Stomach (tissue), 9 donors: ENCODE data around the gene PDSS2. TPM values are rescaled to one million over a fixed set of nuclear protein-coding genes. Genes with fewer than 3 reads are reported as not detected.
"Not testable (repeated sequence)": the region's sequence is repeated elsewhere in the genome, so short reads cannot be mapped to it uniquely, and the experiment has no call there.

Experiments used
- DNase-seq, 2 donors: peaks; one replicate each; pipeline versions ENCODE4 v3.0.0 to v3.0.0-alpha.2; 2013 to 2019
- H3K27ac ChIP-seq, 5 donors: fragments of 200-600 bp in 4 of 5; sonication (generic) in 4 of 5; one replicate each; pipeline ENCODE4 v1.5.1; 2013 to 2019; ENCODE audit warnings: mild to moderate bottlenecking in 1 of 5, moderate library complexity in 1 of 5
- H3K27me3 ChIP-seq, 3 donors: fragments of 200-600 bp; sonication (generic); one replicate each; pipeline ENCODE4 v1.5.1; 2017 to 2019; ENCODE audit warnings: mixed run types in 1 of 3
- H3K36me3 ChIP-seq, 4 donors: fragments of 200-600 bp; sonication (generic); 1 replicate in 3 of 4; 2 replicates in 1 of 4; pipeline ENCODE4 v1.5.1; 2016 to 2019
- H3K4me1 ChIP-seq, 4 donors: fragments of 200-600 bp; sonication (generic); one replicate each; pipeline ENCODE4 v1.5.1; 2016 to 2019
- H3K4me3 ChIP-seq, 4 donors: fragments of 200-600 bp; sonication (generic) in 3 of 4; one replicate each; pipeline ENCODE4 v1.5.1; 2016 to 2019; ENCODE audit warnings: mild to moderate bottlenecking in 1 of 4
- H3K9me3 ChIP-seq, 4 donors: fragments of 200-600 bp; sonication (generic); one replicate each; pipeline ENCODE4 v1.5.1; 2016 to 2019
- EP300 ChIP-seq: sonication (generic); formaldehyde crosslinking; IDR thresholded peaks from one replicate; pipeline ENCODE4 v1.6.1; 2017; ENCODE audit warnings: antibody characterized with exemption
- POLR2A ChIP-seq, 4 donors: fragments of 450-650 bp; IDR thresholded peaks; one replicate each; pipeline ENCODE4 v1.6.1; 2016; ENCODE audit warnings: antibody characterized with exemption in 4 of 4, control low read depth in 2 of 4, mild to moderate bottlenecking in 1 of 4, moderate library complexity in 1 of 4
- POLR2AphosphoS5 ChIP-seq, 3 donors: sonication (generic); formaldehyde crosslinking; IDR thresholded peaks; one replicate each; pipeline ENCODE4 v1.6.1; 2016; ENCODE audit warnings: antibody characterized with exemption in 3 of 3
- WGBS, 5 donors: extraction: QIAGEN DNeasy Blood & Tissue Kit in 3 of 5; methylation state at CpG; one replicate each; pipeline versions ENCODE4 v1.1.5 to v1.1.7; 2013 to 2018; 5-methylcytosine and 5-hydroxymethylcytosine counted together
- intact Hi-C: fragments of 100-400 bp; cut with DNase I; formaldehyde crosslinking; loops from one replicate; pipeline ENCODE4 v1.15.1; 2023; ENCODE audit warnings: low total_unique reads
- polyA plus RNA-seq, 3 donors: library from polyadenylated mRNA; stranded (reverse); fragments of 200-250 nt; gene quantifications; one replicate each; pipeline ENCODE4 v1.2.3, GENCODE V29; 2013
- total RNA-seq, 5 donors: library from RNA; depleted of rRNA; stranded (reverse); fragments of >200 nt; gene quantifications; one replicate each; pipeline versions ENCODE4 v1.1.0 to v1.2.3, GENCODE V29; 2014 to 2016
- TF ChIP-seq, protein P1 (sequence below), 7 experiments: fragments of 450-650 bp in 4 of 7; fragments of 200-600 bp in 3 of 7; sonication (generic) in 3 of 7; IDR thresholded peaks; one replicate each; pipeline ENCODE4 v1.5.1; 2016 to 2019; ENCODE audit warnings: antibody characterized with exemption in 7 of 7, control low read depth in 2 of 7, mild to moderate bottlenecking in 1 of 7
- donor health status: healthy with polysubstance abuse.
- donor health status: Bipolar disorder and iron deficiency.
- donor health status: healthy.

Gene PDSS2
- total and polyA plus RNA-seq, 8 donors = 4.5 to 26.1 (median 9.8) TPM; not detected in 1

DNA sequence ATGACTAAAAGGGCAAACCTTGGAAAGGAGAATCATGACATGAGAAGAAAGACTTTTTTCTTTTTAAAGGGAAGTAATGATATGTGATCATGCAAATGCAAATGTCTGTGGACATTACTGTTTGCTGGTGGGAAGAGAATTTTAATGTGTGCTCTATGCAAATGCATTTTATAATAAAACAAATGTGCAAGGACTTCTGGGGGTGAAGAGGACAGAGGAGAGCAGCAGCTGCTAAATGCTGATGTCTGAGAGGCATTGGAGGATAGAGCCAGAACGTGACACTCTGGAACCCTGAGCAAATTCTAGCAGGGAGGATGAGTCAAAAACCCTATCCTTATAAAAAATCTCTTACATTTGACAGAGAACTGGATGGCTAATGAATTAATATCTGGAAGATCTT lies 274.9 kb downstream of the PDSS2 start:
- Histone ChIP-seq H3K4me3 (no peak overlapping the region), H3K27me3 (no peaks in the 10 kb centered on the region), H3K27ac (no peak overlapping the region), H3K36me3 (peaks cover 0 to 8% (median 7%) of the 10 kb centered on the region in 4 donors), H3K9me3 (no peaks in the 10 kb centered on the region), H3K4me1 (no peaks in the 10 kb centered on the region)
- intact Hi-C loops = no loop called here
- no peak for DNase-seq
- 67 to 100% (median 83%) methylated on average over 1 of the region's 1 CpG for WGBS, 5 donors
- TF ChIP-seq EP300 (no peak), POLR2A (IDR thresholded peaks at IDR 0.05) (no peak), POLR2AphosphoS5 (IDR thresholded peaks at IDR 0.05) (no peak)
- TF ChIP-seq, protein P1, sequence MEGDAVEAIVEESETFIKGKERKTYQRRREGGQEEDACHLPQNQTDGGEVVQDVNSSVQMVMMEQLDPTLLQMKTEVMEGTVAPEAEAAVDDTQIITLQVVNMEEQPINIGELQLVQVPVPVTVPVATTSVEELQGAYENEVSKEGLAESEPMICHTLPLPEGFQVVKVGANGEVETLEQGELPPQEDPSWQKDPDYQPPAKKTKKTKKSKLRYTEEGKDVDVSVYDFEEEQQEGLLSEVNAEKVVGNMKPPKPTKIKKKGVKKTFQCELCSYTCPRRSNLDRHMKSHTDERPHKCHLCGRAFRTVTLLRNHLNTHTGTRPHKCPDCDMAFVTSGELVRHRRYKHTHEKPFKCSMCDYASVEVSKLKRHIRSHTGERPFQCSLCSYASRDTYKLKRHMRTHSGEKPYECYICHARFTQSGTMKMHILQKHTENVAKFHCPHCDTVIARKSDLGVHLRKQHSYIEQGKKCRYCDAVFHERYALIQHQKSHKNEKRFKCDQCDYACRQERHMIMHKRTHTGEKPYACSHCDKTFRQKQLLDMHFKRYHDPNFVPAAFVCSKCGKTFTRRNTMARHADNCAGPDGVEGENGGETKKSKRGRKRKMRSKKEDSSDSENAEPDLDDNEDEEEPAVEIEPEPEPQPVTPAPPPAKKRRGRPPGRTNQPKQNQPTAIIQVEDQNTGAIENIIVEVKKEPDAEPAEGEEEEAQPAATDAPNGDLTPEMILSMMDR (IDR thresholded peaks at IDR 0.05) = no peak

DNA sequence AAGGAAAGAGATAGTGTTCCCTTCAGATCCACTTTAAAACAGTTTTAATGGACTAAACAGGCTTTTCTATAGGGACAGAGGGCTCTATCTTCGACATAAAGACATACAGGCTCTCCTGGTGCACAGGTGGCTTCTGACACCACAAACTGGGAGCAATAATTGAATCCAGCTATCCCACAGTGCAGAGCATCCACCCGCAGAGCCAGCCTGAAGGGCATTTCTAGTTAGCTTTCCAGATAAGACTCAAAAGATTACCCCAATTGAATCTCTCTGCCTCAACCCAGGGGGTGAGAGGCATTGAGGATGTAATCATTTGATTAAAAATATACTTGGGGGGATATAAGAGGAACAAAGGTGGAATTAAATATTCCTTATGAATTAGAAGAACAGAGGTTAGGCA lies 279.3 kb downstream of the PDSS2 start:
- Histone ChIP-seq H3K27ac (no peak overlapping the region), H3K4me3 (no peak overlapping the region), H3K27me3 (no peaks in the 10 kb centered on the region), H3K36me3 (peaks cover 0 to 4% (median 2%) of the 10 kb centered on the region in 4 donors), H3K4me1 (no peaks in the 10 kb centered on the region), H3K9me3 (no peaks in the 10 kb centered on the region)
- WGBS, 5 donors = 92 to 99% (median 96%) methylated on average over 2 of the region's 2 CpGs
- intact Hi-C loops = no loop called here
- TF ChIP-seq POLR2A (IDR thresholded peaks at IDR 0.05) = no peak
- no peak for TF ChIP-seq EP300
- TF ChIP-seq, protein P1 (IDR thresholded peaks at IDR 0.05) = no peak
- no peak for DNase-seq

DNA sequence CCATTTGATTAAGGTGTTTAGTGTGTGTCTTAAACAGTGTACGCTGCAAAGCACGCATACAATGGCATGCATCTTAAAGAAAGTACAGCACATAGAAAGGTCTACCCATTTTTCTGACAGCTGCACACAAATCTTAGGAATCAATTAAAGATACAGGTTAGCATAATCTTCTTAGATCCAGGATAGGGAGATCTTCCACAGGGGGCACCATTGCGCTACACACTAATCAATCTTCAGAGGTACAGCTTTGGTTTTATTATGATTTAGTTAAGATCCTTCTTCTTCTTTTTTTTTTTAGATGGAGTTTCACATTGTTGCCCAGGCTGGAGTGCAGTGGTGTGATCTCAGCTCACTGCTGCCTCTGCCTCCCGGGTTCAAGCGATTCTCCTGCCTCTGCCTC lies 280.4 kb downstream of the PDSS2 start:
- peaks cover 0 to 4% (median 2%) of the 10 kb centered on the region in 4 donors for H3K36me3 ChIP-seq
- H3K9me3 ChIP-seq = no peaks in the 10 kb centered on the region
- DNase-seq = peak in 1 of 2 donors; percentile 12
- no peak for TF ChIP-seq POLR2AphosphoS5 (IDR thresholded peaks at IDR 0.05)
- 94 to 99% (median 97%) methylated on average over 5 of the region's 5 CpGs for WGBS, 5 donors
- H3K27me3 ChIP-seq = no peaks in the 10 kb centered on the region
- no peak overlapping the region for H3K27ac ChIP-seq
- intact Hi-C loops = no loop called here
- no peaks in the 10 kb centered on the region for H3K4me1 ChIP-seq
- H3K4me3 ChIP-seq = no peak overlapping the region

DNA sequence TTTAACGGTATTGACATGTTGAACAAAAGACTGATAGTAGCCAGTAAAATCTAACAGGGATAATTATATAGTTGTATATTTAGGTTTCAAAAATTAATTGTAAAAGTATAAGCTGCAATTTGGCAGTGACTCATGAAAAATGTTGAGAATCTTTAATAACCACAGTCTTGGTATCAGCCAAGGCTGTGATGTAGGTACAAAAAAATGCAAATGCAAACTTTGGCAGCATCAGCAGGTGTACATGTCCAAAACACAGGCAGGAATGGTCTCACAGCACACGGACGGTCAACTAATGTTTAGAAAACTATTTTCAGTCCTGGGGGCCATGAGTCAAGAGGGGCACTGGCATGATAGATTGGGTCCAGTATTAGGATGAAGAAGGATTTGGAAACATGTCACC lies 285.6 kb downstream of the PDSS2 start:
- 80 to 94% (median 90%) methylated on average over 3 of the region's 3 CpGs for WGBS, 5 donors
- Histone ChIP-seq H3K36me3 (no peaks in the 10 kb centered on the region), H3K9me3 (no peaks in the 10 kb centered on the region), H3K4me1 (no peaks in the 10 kb centered on the region), H3K27ac (no peak overlapping the region), H3K4me3 (no peak overlapping the region), H3K27me3 (no peaks in the 10 kb centered on the region)
- intact Hi-C loops = no loop called here
- no peak for DNase-seq
- TF ChIP-seq POLR2AphosphoS5 (IDR thresholded peaks at IDR 0.05) = no peak
- no peak for TF ChIP-seq EP300
- no peak for TF ChIP-seq POLR2A (IDR thresholded peaks at IDR 0.05)
- TF ChIP-seq, protein P1 (IDR thresholded peaks at IDR 0.05) = no peak

DNA sequence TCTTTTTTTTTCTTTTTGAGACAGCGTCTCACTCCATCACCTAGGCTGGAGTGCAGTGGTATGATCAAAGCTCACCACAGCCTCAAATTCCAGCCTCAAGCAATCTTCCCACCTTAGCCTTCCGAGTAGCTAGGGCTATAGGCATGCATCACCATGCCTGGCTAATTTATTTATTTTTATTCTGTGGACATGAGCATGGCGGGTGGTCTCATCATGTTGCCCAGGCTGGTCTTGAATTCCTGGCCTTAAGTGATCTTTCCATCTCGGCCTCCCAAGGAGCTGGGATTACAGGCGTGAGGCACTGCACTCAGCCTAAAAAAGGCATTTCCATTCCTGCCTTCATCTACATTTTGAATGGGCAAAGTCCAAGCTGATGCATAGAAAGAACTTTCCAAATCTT lies 287.9 kb downstream of the PDSS2 start:
- no peak overlapping the region for H3K27ac ChIP-seq
- WGBS, 5 donors = 89 to 98% (median 96%) methylated on average over 5 of the region's 5 CpGs
- TF ChIP-seq POLR2A (IDR thresholded peaks at IDR 0.05) (no peak), EP300 (no peak), POLR2AphosphoS5 (IDR thresholded peaks at IDR 0.05) (no peak)
- TF ChIP-seq, protein P1 (IDR thresholded peaks at IDR 0.05) = no peak
- H3K4me3 ChIP-seq = no peak overlapping the region
- intact Hi-C loops = no loop called here
- H3K4me1 ChIP-seq = no peaks in the 10 kb centered on the region
- no peaks in the 10 kb centered on the region for H3K9me3 ChIP-seq
- no peaks in the 10 kb centered on the region for H3K36me3 ChIP-seq
- H3K27me3 ChIP-seq = no peaks in the 10 kb centered on the region
- DNase-seq = no peak

DNA sequence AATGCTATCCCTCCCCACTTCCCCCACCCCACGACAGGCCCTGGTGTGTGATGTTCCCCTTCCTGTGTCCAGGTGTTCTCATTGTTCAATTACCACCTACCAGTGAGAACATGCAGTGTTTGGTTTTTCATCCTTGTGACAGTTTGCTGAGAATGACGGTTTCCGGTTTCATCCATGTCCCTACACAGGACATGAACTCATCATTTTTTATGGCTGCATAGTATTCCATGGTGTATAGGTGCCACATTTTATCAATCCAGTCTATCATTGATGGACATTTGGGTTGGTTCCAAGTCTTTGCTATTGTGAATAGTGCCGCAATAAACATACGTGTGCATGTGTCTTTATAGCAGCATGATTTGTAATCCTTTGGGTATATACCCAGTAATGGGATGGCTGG lies 295.1 kb downstream of the PDSS2 start:
- intact Hi-C loops = not testable (repeated sequence)

More for the DNA sequence above, 295.1 kb downstream of the PDSS2 start:
- not testable (repeated sequence) for H3K4me3 ChIP-seq, H3K4me1 ChIP-seq, DNase-seq, H3K36me3 ChIP-seq, H3K9me3 ChIP-seq, H3K27ac ChIP-seq, H3K27me3 ChIP-seq
- 93 to 96% (median 96%) methylated on average over 3 to 5 of the region's 5 CpGs for WGBS, 5 donors
